ENCODE results near the gene ZDHHC11.
"Not testable (repeated sequence)": the region's sequence is repeated elsewhere in the genome, so short reads cannot be mapped to it uniquely, and the experiment has no call there.

Gene ZDHHC11

GRCh38 chr5:783049-783802, 67.6 kb downstream of the ZDHHC11 start:
- WGBS: 31% methylated on average over 13 of the region's 31 CpGs
- DNase-seq: not testable (repeated sequence)

GRCh38 chr5:782356-782755, 68.4 kb downstream of the ZDHHC11 start:
- not testable (repeated sequence) for H3K4ac ChIP-seq (ENCODE audit: low read depth in 1 of 2, low read length in 2 of 2); DNase-seq; H3K27me3 ChIP-seq (ENCODE audit: control insufficient read depth in 1 of 2, insufficient read depth in 1 of 2, low read length in 2 of 2); H3K9ac ChIP-seq (ENCODE audit: low read length); H2BK120ac ChIP-seq (ENCODE audit: low read depth, low read length); H3K14ac ChIP-seq (ENCODE audit: low read length in 2 of 2); H3K79me1 ChIP-seq (replicated peaks; ENCODE audit: low read length, poor library complexity, severe bottlenecking); H2BK12ac ChIP-seq (ENCODE audit: low read length in 2 of 2); H4K8ac ChIP-seq (ENCODE audit: low read length); H2AFZ ChIP-seq (ENCODE audit: low read depth, low read length); H3K36me3 ChIP-seq (ENCODE audit: control insufficient read depth in 1 of 2, insufficient read depth in 2 of 2, low read depth in 1 of 2, low read length in 2 of 2); H3K4me2 ChIP-seq (ENCODE audit: low read length, poor library complexity, severe bottlenecking); H3K27ac ChIP-seq (ENCODE audit: low read length, poor library complexity, severe bottlenecking); H3K9me3 ChIP-seq (ENCODE audit: control insufficient read depth, low read length); H3K23ac ChIP-seq (ENCODE audit: low read length in 2 of 2); H3K4me3 ChIP-seq (ENCODE audit: insufficient read depth in 1 of 2, low read depth in 1 of 2, low read length in 2 of 2); H4K91ac ChIP-seq (ENCODE audit: low read length); H2BK15ac ChIP-seq (ENCODE audit: low read depth, poor library complexity, severe bottlenecking); H2BK5ac ChIP-seq (ENCODE audit: low read depth, low read length, poor library complexity, severe bottlenecking); H3K18ac ChIP-seq (ENCODE audit: low read depth in 1 of 2, low read length in 2 of 2); H2AK5ac ChIP-seq (ENCODE audit: low read length, severe bottlenecking)
- H3K4me1 ChIP-seq (ENCODE audit: control insufficient read depth, insufficient read depth, low read depth, low read length): peaks cover 17% of the 10 kb centered on the region
- WGBS: no CpG with 5 or more reads among the region's 12 CpGs

More at GRCh38 chr5:783049-783802, 67.6 kb downstream of the ZDHHC11 start:
- H3K18ac ChIP-seq (ENCODE audit: low read depth in 1 of 2, low read length in 2 of 2); H4K8ac ChIP-seq (ENCODE audit: low read length); H3K4ac ChIP-seq (ENCODE audit: low read depth in 1 of 2, low read length in 2 of 2); H2AK5ac ChIP-seq (ENCODE audit: low read length, severe bottlenecking); H2BK120ac ChIP-seq (ENCODE audit: low read depth, low read length); H3K27me3 ChIP-seq (ENCODE audit: control insufficient read depth in 1 of 2, insufficient read depth in 1 of 2, low read length in 2 of 2); H3K27ac ChIP-seq (ENCODE audit: low read length, poor library complexity, severe bottlenecking); H4K91ac ChIP-seq (ENCODE audit: low read length); H2AFZ ChIP-seq (ENCODE audit: low read depth, low read length); H3K14ac ChIP-seq (ENCODE audit: low read length in 2 of 2); H2BK5ac ChIP-seq (ENCODE audit: low read depth, low read length, poor library complexity, severe bottlenecking); H2BK12ac ChIP-seq (ENCODE audit: low read length in 2 of 2); H3K36me3 ChIP-seq (ENCODE audit: control insufficient read depth in 1 of 2, insufficient read depth in 2 of 2, low read depth in 1 of 2, low read length in 2 of 2); H2BK15ac ChIP-seq (ENCODE audit: low read depth, poor library complexity, severe bottlenecking); H3K9me3 ChIP-seq (ENCODE audit: control insufficient read depth, low read length); H3K79me1 ChIP-seq (replicated peaks; ENCODE audit: low read length, poor library complexity, severe bottlenecking); H3K23ac ChIP-seq (ENCODE audit: low read length in 2 of 2); H3K4me3 ChIP-seq (ENCODE audit: insufficient read depth in 1 of 2, low read depth in 1 of 2, low read length in 2 of 2); H3K9ac ChIP-seq (ENCODE audit: low read length); H3K4me2 ChIP-seq (ENCODE audit: low read length, poor library complexity, severe bottlenecking): not testable (repeated sequence)
- peaks cover 17% of the 10 kb centered on the region for H3K4me1 ChIP-seq (ENCODE audit: control insufficient read depth, insufficient read depth, low read depth, low read length)

GRCh38 chr5:780571-780970, 70.2 kb downstream of the ZDHHC11 start:
- H3K14ac ChIP-seq (ENCODE audit: low read length in 2 of 2); H4K8ac ChIP-seq (ENCODE audit: low read length); H3K4ac ChIP-seq (ENCODE audit: low read depth in 1 of 2, low read length in 2 of 2); H3K9ac ChIP-seq (ENCODE audit: low read length); H2AFZ ChIP-seq (ENCODE audit: low read depth, low read length); H3K79me1 ChIP-seq (replicated peaks; ENCODE audit: low read length, poor library complexity, severe bottlenecking); H2BK120ac ChIP-seq (ENCODE audit: low read depth, low read length); H3K23ac ChIP-seq (ENCODE audit: low read length in 2 of 2); DNase-seq; H2BK12ac ChIP-seq (ENCODE audit: low read length in 2 of 2); H3K36me3 ChIP-seq (ENCODE audit: control insufficient read depth in 1 of 2, insufficient read depth in 2 of 2, low read depth in 1 of 2, low read length in 2 of 2); H2BK15ac ChIP-seq (ENCODE audit: low read depth, poor library complexity, severe bottlenecking); H2AK5ac ChIP-seq (ENCODE audit: low read length, severe bottlenecking); H3K27me3 ChIP-seq (ENCODE audit: control insufficient read depth in 1 of 2, insufficient read depth in 1 of 2, low read length in 2 of 2); H3K4me2 ChIP-seq (ENCODE audit: low read length, poor library complexity, severe bottlenecking); H3K27ac ChIP-seq (ENCODE audit: low read length, poor library complexity, severe bottlenecking); H2BK5ac ChIP-seq (ENCODE audit: low read depth, low read length, poor library complexity, severe bottlenecking); H3K4me3 ChIP-seq (ENCODE audit: insufficient read depth in 1 of 2, low read depth in 1 of 2, low read length in 2 of 2); H4K91ac ChIP-seq (ENCODE audit: low read length); H3K9me3 ChIP-seq (ENCODE audit: control insufficient read depth, low read length); H3K18ac ChIP-seq (ENCODE audit: low read depth in 1 of 2, low read length in 2 of 2): not testable (repeated sequence)
- H3K4me1 ChIP-seq (ENCODE audit: control insufficient read depth, insufficient read depth, low read depth, low read length): peaks cover 17% of the 10 kb centered on the region
- whole genome bisulfite sequencing: 88% methylated on average over 14 of the region's 17 CpGs

GRCh38 chr5:778967-779366, 71.8 kb downstream of the ZDHHC11 start:
- H2BK120ac ChIP-seq (ENCODE audit: low read depth, low read length); H4K8ac ChIP-seq (ENCODE audit: low read length); H2AK5ac ChIP-seq (ENCODE audit: low read length, severe bottlenecking); H3K79me1 ChIP-seq (replicated peaks; ENCODE audit: low read length, poor library complexity, severe bottlenecking); H3K27ac ChIP-seq (ENCODE audit: low read length, poor library complexity, severe bottlenecking); H2BK12ac ChIP-seq (ENCODE audit: low read length in 2 of 2); H3K4me3 ChIP-seq (ENCODE audit: insufficient read depth in 1 of 2, low read depth in 1 of 2, low read length in 2 of 2); H3K18ac ChIP-seq (ENCODE audit: low read depth in 1 of 2, low read length in 2 of 2); H3K9ac ChIP-seq (ENCODE audit: low read length); H2BK5ac ChIP-seq (ENCODE audit: low read depth, low read length, poor library complexity, severe bottlenecking); H2BK15ac ChIP-seq (ENCODE audit: low read depth, poor library complexity, severe bottlenecking); H4K91ac ChIP-seq (ENCODE audit: low read length); H3K36me3 ChIP-seq (ENCODE audit: control insufficient read depth in 1 of 2, insufficient read depth in 2 of 2, low read depth in 1 of 2, low read length in 2 of 2); H3K23ac ChIP-seq (ENCODE audit: low read length in 2 of 2); H3K14ac ChIP-seq (ENCODE audit: low read length in 2 of 2); H3K27me3 ChIP-seq (ENCODE audit: control insufficient read depth in 1 of 2, insufficient read depth in 1 of 2, low read length in 2 of 2); H3K4me2 ChIP-seq (ENCODE audit: low read length, poor library complexity, severe bottlenecking); H3K9me3 ChIP-seq (ENCODE audit: control insufficient read depth, low read length); H2AFZ ChIP-seq (ENCODE audit: low read depth, low read length); H3K4ac ChIP-seq (ENCODE audit: low read depth in 1 of 2, low read length in 2 of 2); DNase-seq; H3K4me1 ChIP-seq (ENCODE audit: control insufficient read depth, insufficient read depth, low read depth, low read length): not testable (repeated sequence)
- WGBS: 72% methylated on average over 5 of the region's 9 CpGs

Measured in mesenchymal stem cell (in vitro differentiated cells and primary cell).